Measurements from ENCODE around the gene TMEM14A.
"Not testable (repeated sequence)": the region's sequence is repeated elsewhere in the genome, so short reads cannot be mapped to it uniquely, and the experiment has no call there.

The TMEM14A gene

DNA sequence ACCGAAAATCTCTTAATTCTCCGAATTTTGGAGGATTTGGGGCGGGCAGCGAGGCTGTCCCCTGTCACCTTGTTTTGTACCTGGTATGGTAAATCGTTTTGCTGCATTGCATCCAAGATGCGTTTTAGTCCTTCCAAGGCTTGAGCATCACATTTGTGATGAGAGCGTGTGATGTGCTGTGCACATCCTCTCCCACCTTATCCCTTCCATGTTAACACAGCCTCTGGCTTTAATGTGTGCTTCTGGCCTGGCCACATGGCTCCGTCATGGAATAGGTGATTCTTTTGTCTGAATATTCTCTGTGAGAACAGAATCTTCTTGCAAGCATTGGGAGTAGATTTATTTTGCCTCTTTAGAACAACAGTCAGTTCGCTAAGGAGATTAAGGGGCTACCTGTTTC is 763 bp downstream of the TMEM14A start:
- DNase-seq (ENCODE audit: low read depth) = no peak
- peak overlapping the region; percentile 71 for H3K4me3 ChIP-seq (ENCODE audit: low read depth, low read length)
- TF ChIP-seq, protein P1, sequence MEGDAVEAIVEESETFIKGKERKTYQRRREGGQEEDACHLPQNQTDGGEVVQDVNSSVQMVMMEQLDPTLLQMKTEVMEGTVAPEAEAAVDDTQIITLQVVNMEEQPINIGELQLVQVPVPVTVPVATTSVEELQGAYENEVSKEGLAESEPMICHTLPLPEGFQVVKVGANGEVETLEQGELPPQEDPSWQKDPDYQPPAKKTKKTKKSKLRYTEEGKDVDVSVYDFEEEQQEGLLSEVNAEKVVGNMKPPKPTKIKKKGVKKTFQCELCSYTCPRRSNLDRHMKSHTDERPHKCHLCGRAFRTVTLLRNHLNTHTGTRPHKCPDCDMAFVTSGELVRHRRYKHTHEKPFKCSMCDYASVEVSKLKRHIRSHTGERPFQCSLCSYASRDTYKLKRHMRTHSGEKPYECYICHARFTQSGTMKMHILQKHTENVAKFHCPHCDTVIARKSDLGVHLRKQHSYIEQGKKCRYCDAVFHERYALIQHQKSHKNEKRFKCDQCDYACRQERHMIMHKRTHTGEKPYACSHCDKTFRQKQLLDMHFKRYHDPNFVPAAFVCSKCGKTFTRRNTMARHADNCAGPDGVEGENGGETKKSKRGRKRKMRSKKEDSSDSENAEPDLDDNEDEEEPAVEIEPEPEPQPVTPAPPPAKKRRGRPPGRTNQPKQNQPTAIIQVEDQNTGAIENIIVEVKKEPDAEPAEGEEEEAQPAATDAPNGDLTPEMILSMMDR (IDR thresholded peaks at IDR 0.05; ENCODE audit: control insufficient read depth, extremely low read depth, insufficient read depth) = no peak

DNA sequence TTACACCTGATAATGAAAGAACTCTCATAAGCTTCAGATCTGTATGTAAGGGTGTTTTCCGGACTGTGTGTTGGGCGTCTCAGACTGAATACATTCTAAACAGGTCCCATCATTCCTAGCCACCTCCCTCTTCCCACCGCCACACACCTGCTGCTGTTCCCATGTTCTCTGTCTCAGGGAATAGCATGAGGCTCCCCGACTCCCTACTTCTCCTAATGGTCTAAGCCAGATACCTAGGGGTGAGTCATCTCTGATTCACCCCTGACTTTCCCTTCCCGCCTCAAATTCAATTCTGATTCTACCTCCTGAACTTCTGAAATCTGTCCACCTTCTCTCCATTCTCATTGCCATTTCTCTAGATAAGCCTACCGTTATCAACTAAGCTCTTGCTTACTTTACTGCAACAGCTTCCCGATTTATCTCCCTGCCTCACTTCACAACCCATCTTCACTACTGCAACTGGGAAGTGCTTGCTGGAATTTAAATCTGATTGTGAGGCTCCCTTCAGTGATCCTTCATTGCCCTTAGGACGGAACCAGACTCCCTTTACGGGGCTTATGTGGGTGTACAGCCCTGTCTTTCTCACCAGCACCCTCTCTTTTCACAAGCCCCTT is 1.6 kb downstream of the TMEM14A start:
- H3K4me3 ChIP-seq (ENCODE audit: low read depth, low read length) = no peak overlapping the region
- TF ChIP-seq, protein P1 (IDR thresholded peaks at IDR 0.05; ENCODE audit: control insufficient read depth, extremely low read depth, insufficient read depth) = no peak
- no peak for DNase-seq (ENCODE audit: low read depth)

DNA sequence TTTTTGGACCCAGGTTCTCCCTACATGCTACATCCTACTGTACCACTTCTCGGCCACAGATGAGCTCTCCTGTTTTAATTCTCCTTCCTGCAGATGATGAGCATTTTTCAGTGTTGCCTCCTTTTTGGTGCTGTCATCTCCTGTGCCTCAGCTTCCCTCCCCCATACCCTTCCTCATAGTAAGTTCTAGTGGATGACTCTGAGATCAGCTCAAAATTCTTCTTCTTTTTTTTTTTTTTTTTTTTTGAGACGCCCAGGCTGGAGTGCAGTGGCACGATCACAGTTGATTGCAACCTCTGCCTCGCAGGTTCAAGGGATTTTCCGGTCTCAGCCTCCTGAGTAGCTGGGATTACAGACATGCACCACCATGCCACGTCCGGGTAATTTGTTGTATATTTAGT is 3.8 kb downstream of the TMEM14A start:
- no peak for DNase-seq (ENCODE audit: low read depth)
- TF ChIP-seq, protein P1 (IDR thresholded peaks at IDR 0.05; ENCODE audit: control insufficient read depth, extremely low read depth, insufficient read depth) = no peak
- no peak overlapping the region for H3K4me3 ChIP-seq (ENCODE audit: low read depth, low read length)

DNA sequence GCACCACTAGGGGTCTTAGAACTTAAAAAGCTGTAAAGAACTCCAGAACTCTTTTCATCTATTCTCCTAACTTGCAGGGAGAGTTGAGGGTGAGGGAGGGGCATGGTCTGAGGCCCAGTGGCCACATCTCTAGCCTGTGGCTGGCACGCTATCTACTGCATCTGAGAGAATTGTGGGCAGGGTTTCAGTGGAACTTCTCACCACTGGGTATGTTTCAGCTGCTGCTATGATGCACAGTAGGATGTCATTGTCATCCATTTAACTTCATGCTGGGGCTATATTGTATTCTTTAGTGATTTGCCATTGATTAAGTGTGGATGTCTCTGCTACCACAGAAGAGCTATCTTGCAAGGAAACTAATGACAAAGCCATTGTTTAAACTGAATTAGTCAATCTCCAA is 4.5 kb downstream of the TMEM14A start:
- TF ChIP-seq, protein P1 (IDR thresholded peaks at IDR 0.05; ENCODE audit: control insufficient read depth, extremely low read depth, insufficient read depth) = no peak
- no peak for DNase-seq (ENCODE audit: low read depth)
- no peak overlapping the region for H3K4me3 ChIP-seq (ENCODE audit: low read depth, low read length)

DNA sequence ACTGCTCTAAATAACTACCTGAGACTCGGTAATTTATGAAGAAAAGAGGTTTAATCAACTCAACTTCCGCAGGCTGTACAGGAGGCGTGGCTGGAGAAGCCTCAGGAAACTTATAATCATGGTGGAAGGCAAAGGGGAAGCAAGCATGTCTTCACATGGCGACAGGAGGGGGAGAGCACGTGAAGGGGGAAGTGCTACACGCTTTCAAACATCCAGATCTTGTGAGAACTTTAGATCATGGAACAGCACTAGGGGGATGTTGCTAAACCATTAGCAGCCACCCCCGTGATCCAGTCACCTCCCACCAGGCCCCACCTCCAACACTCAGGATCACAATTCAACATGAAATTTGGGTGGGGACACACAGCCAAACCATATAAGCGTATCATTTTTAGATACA is 5.7 kb downstream of the TMEM14A start:
- not testable (repeated sequence) for H3K4me3 ChIP-seq (ENCODE audit: low read depth, low read length); DNase-seq (ENCODE audit: low read depth)

DNA sequence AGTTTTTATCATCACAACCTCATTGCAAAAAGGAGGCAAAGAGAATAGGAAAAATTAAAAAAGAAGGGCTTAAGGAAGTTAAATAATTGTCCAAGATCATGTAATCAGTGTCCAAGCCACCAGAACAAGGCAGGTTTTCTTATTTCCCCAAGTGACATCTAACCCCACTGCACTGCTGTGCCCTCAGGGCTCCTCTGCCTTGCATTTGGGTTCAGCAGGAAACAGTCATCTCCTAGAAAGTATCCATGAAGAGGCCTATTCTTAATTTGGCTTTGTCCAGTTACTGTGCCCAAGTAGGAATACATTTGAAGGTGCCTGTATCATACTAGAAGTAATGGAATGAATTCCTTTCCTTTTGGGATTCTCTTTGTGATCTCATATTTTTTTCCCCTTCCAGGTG is 10.5 kb downstream of the TMEM14A start:
- DNase-seq (ENCODE audit: low read depth) = no peak
- TF ChIP-seq, protein P1 (IDR thresholded peaks at IDR 0.05; ENCODE audit: control insufficient read depth, extremely low read depth, insufficient read depth) = no peak

DNA sequence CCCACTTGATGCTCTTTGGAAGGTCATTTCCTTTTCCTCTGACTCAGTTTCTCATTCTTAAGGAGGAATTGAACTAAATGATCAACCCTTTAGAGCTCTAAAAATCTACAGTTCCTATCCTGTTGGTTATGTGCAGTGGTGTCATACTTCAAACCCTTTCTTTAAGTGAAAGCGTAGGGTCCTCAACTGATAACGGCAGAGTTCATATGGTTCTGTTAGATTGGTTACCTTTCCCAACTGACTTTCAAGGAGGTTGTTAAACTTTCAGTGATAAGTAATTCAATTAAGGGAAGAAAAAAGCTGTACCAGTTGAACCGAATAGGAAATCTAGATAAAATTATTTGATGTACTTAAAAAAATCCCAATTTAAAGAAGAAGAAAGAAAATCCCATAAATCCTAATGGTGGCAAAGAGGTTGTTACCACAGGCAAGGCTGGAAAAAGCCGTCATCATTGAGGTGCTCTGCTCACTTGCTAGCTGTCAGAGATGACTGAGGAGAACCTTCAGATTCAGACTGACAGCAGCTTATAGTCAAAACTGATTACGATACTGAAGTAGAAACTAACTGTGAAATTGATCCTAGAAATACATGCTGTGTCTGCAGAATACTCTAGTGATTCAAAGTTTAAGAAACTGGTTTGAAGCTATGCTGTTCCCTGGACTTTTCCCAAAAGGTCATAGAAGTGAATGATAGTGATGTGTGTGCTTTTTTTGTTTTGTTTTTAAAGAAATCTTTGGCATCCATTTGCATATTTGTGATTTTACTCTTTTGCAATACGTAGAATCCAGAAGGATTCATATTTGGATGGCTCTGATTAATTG is 16.2 kb downstream of the TMEM14A start:
- TF ChIP-seq, protein P1 (IDR thresholded peaks at IDR 0.05; ENCODE audit: control insufficient read depth, extremely low read depth, insufficient read depth) = no peak
- no peak for DNase-seq (ENCODE audit: low read depth)
- H3K4me3 ChIP-seq (ENCODE audit: low read depth, low read length) = no peak overlapping the region

More for the DNA sequence above, 10.5 kb downstream of the TMEM14A start:
- H3K4me3 ChIP-seq (ENCODE audit: low read depth, low read length) = no peak overlapping the region
